ENCODE results near the gene MOCOS.
"Not testable (repeated sequence)": the region's sequence is repeated elsewhere in the genome, so short reads cannot be mapped to it uniquely, and the experiment has no call there.

MOCOS gene

GRCh38 chr18:36201765-36202164, 14.5 kb downstream of the MOCOS start:
- no peak for DNase-seq

- DNase-seq, result no peak
Observed at GRCh38 chr18:36203360-36203895, 16.1 kb downstream of the MOCOS start.

GRCh38 chr18:36205166-36205565, 17.9 kb downstream of the MOCOS start:
- no peak for DNase-seq

- no peak for DNase-seq
Observed at GRCh38 chr18:36207303-36207702, 20.0 kb downstream of the MOCOS start.

GRCh38 chr18:36207969-36208368, 20.7 kb downstream of the MOCOS start:
- DNase-seq, result not testable (repeated sequence)

GRCh38 chr18:36211612-36212065, 24.3 kb downstream of the MOCOS start:
- DNase-seq, result no peak

GRCh38 chr18:36212301-36213171, 25.2 kb downstream of the MOCOS start:
- no peak for DNase-seq

GRCh38 chr18:36214811-36215210, 27.5 kb downstream of the MOCOS start:
- no peak for DNase-seq

- no peak for DNase-seq
Observed at GRCh38 chr18:36215577-36215976, 28.3 kb downstream of the MOCOS start.

- no peak for DNase-seq
Observed at GRCh38 chr18:36217348-36217747, 30.1 kb downstream of the MOCOS start.

GRCh38 chr18:36229188-36229587, 41.9 kb downstream of the MOCOS start:
- no peak for DNase-seq

GRCh38 chr18:36240510-36240909, 53.2 kb downstream of the MOCOS start:
- not testable (repeated sequence) for DNase-seq

- DNase-seq, result no peak
Observed at GRCh38 chr18:36241831-36242230, 54.5 kb downstream of the MOCOS start.

GRCh38 chr18:36247036-36247435, 59.7 kb downstream of the MOCOS start:
- DNase-seq, result no peak

- DNase-seq, result no peak
Observed at GRCh38 chr18:36249392-36249791, 62.1 kb downstream of the MOCOS start.

- DNase-seq, result no peak
Observed at GRCh38 chr18:36250827-36251226, 63.5 kb downstream of the MOCOS start.

- DNase-seq, result no peak
Observed at GRCh38 chr18:36255072-36255698, 67.9 kb downstream of the MOCOS start.

GRCh38 chr18:36256094-36256493, 68.8 kb downstream of the MOCOS start:
- no peak for DNase-seq

- no peak for DNase-seq
Observed at GRCh38 chr18:36262971-36263370, 75.7 kb downstream of the MOCOS start.

- DNase-seq, result no peak
Observed at GRCh38 chr18:36264283-36264682, 77.0 kb downstream of the MOCOS start.

- no peak for DNase-seq
Observed at GRCh38 chr18:36265015-36265414, 77.7 kb downstream of the MOCOS start.

GRCh38 chr18:36269157-36269556, 81.9 kb downstream of the MOCOS start:
- no peak for DNase-seq

GRCh38 chr18:36271153-36271552, 83.9 kb downstream of the MOCOS start:
- no peak for DNase-seq

- no peak for DNase-seq
Observed at GRCh38 chr18:36273347-36273746, 86.0 kb downstream of the MOCOS start.
